GM18499 (cell line): ENCODE data around the gene NKPD1.

Source experiments
- ATAC-seq: cut with Tn5 transposase; IDR thresholded peaks from one replicate; pipeline ENCODE4 v1.9.1; 2021; ENCODE audit warnings: moderate number of reproducible peaks; ENCODE audit not compliant: insufficient read depth, unreplicated experiment

NKPD1 gene

GRCh38 chr19:45160870-45161737, at the start of gene NKPD1:
Gene NKPD1 (minus strand): TSS chr19:45160982. CDS start chr19:45160150, 832 bp downstream.
- ATAC-seq: no peak

- no peak for ATAC-seq
Observed at GRCh38 chr19:45206328-45206727, 45.5 kb upstream of the NKPD1 start.

GRCh38 chr19:45205810-45206209, 45.0 kb upstream of the NKPD1 start:
- ATAC-seq: no peak

GRCh38 chr19:45202637-45203036, 41.9 kb upstream of the NKPD1 start:
- ATAC-seq: no peak

GRCh38 chr19:45200568-45200967, 39.8 kb upstream of the NKPD1 start:
- no peak for ATAC-seq

GRCh38 chr19:45195764-45196163, 35.0 kb upstream of the NKPD1 start:
- ATAC-seq: no peak

GRCh38 chr19:45191375-45191774, 30.6 kb upstream of the NKPD1 start:
- ATAC-seq: no peak

GRCh38 chr19:45189971-45190370, 29.2 kb upstream of the NKPD1 start:
- no peak for ATAC-seq

- no peak for ATAC-seq
Observed at GRCh38 chr19:45187421-45188100, 26.8 kb upstream of the NKPD1 start.

- ATAC-seq: no peak
Observed at GRCh38 chr19:45186509-45187334, 25.9 kb upstream of the NKPD1 start.

GRCh38 chr19:45184115-45184514, 23.3 kb upstream of the NKPD1 start:
- ATAC-seq: no peak

- no peak for ATAC-seq
Observed at GRCh38 chr19:45182758-45183157, 22.0 kb upstream of the NKPD1 start.

GRCh38 chr19:45180936-45181335, 20.2 kb upstream of the NKPD1 start:
- ATAC-seq: no peak

GRCh38 chr19:45179892-45180370, 19.1 kb upstream of the NKPD1 start:
- no peak for ATAC-seq

- ATAC-seq: no peak
Observed at GRCh38 chr19:45179072-45179891, 18.5 kb upstream of the NKPD1 start.

- peak; percentile 59 for ATAC-seq
Observed at GRCh38 chr19:45178262-45179071, 17.7 kb upstream of the NKPD1 start, which contains the start of gene BLOC1S3. Gene BLOC1S3 (plus strand): TSS chr19:45178784. CDS start chr19:45179297, 513 bp downstream.

GRCh38 chr19:45177817-45178261, 17.1 kb upstream of the NKPD1 start, which contains the start of gene TRAPPC6A:
Gene TRAPPC6A (minus strand): TSS chr19:45178237. CDS start chr19:45178218, 19 bp downstream.
- ATAC-seq: peak; percentile 2

GRCh38 chr19:45175515-45176345, 14.9 kb upstream of the NKPD1 start:
- ATAC-seq: no peak
